Measurements from ENCODE around the gene HIVEP3. TPM values are rescaled to one million over a fixed set of nuclear protein-coding genes. Genes with fewer than 3 reads are reported as not detected.

Gene HIVEP3
- total RNA-seq, 2 donors from 2014 or later = 2.3 to 12.8 TPM

GRCh38 chr1:41691424-41691823 lies 227.3 kb downstream of the HIVEP3 start:
- H3K9me3 ChIP-seq = no peaks in the 10 kb centered on the region
- no peak for TF ChIP-seq CTCF (IDR thresholded peaks at IDR 0.05)
- H3K36me3 ChIP-seq = no peaks in the 10 kb centered on the region
- ATAC-seq (ENCODE audit: insufficient number of reproducible peaks, low FRiP score, low read depth) (no peak), DNase-seq (ENCODE audit: low spot score) (no peak)
- H3K4me3 ChIP-seq = no peak overlapping the region
- H3K27me3 ChIP-seq (replicated peaks; ENCODE audit: insufficient read depth) = no peaks in the 10 kb centered on the region
- no peaks in the 10 kb centered on the region for H3K4me1 ChIP-seq (ENCODE audit: control insufficient read depth in 1 of 2, low read depth in 2 of 2)
- no peak overlapping the region for H3K27ac ChIP-seq

GRCh38 chr1:41690331-41690730 lies 228.4 kb downstream of the HIVEP3 start:
- TF ChIP-seq CTCF (IDR thresholded peaks at IDR 0.05) = no peak
- ATAC-seq (ENCODE audit: insufficient number of reproducible peaks, low FRiP score, low read depth) = no peak
- Histone ChIP-seq H3K27ac (no peak overlapping the region), H3K27me3 (replicated peaks; ENCODE audit: insufficient read depth) (no peaks in the 10 kb centered on the region), H3K4me3 (no peak overlapping the region), H3K9me3 (no peaks in the 10 kb centered on the region), H3K4me1 (ENCODE audit: control insufficient read depth in 1 of 2, low read depth in 2 of 2) (no peaks in the 10 kb centered on the region), H3K36me3 (no peaks in the 10 kb centered on the region)
- DNase-seq (ENCODE audit: low spot score) = no peak

- no peak overlapping the region for H3K27ac ChIP-seq
- no peaks in the 10 kb centered on the region for H3K36me3 ChIP-seq
- no peaks in the 10 kb centered on the region for H3K4me1 ChIP-seq (ENCODE audit: control insufficient read depth in 1 of 2, low read depth in 2 of 2)
- no peak overlapping the region for H3K4me3 ChIP-seq
- no peak for ATAC-seq (ENCODE audit: insufficient number of reproducible peaks, low FRiP score, low read depth)
- no peaks in the 10 kb centered on the region for H3K9me3 ChIP-seq
- DNase-seq (ENCODE audit: low spot score) = no peak
- no peak for TF ChIP-seq CTCF (IDR thresholded peaks at IDR 0.05)
- no peaks in the 10 kb centered on the region for H3K27me3 ChIP-seq (replicated peaks; ENCODE audit: insufficient read depth)
Measured at GRCh38 chr1:41689558-41689981, 229.2 kb downstream of the HIVEP3 start.

- Histone ChIP-seq H3K9me3 (no peaks in the 10 kb centered on the region), H3K27ac (no peak overlapping the region), H3K36me3 (no peaks in the 10 kb centered on the region), H3K4me3 (no peak overlapping the region), H3K4me1 (ENCODE audit: control insufficient read depth in 1 of 2, low read depth in 2 of 2) (no peaks in the 10 kb centered on the region), H3K27me3 (replicated peaks; ENCODE audit: insufficient read depth) (no peaks in the 10 kb centered on the region)
- DNase-seq (ENCODE audit: low spot score) (no peak), ATAC-seq (ENCODE audit: insufficient number of reproducible peaks, low FRiP score, low read depth) (no peak)
- no peak for TF ChIP-seq CTCF (IDR thresholded peaks at IDR 0.05)
Measured at GRCh38 chr1:41689139-41689538, 229.6 kb downstream of the HIVEP3 start.

GRCh38 chr1:41687007-41687406 lies 231.7 kb downstream of the HIVEP3 start:
- TF ChIP-seq CTCF (IDR thresholded peaks at IDR 0.05) = no peak
- ATAC-seq (ENCODE audit: insufficient number of reproducible peaks, low FRiP score, low read depth) = no peak
- Histone ChIP-seq H3K9me3 (no peaks in the 10 kb centered on the region), H3K4me1 (ENCODE audit: control insufficient read depth in 1 of 2, low read depth in 2 of 2) (no peaks in the 10 kb centered on the region), H3K27me3 (replicated peaks; ENCODE audit: insufficient read depth) (no peaks in the 10 kb centered on the region), H3K36me3 (no peaks in the 10 kb centered on the region), H3K4me3 (no peak overlapping the region), H3K27ac (no peak overlapping the region)
- no peak for DNase-seq (ENCODE audit: low spot score)
